HG03571 (cell line): Measurements from ENCODE around the gene RHOBTB3.
A peak's percentile ranks its signal among the peaks of the same experiment; 100 is the strongest.
"Not testable (repeated sequence)": the region's sequence is repeated elsewhere in the genome, so short reads cannot be mapped to it uniquely, and the experiment has no call there.

Source experiments
- ATAC-seq: cut with Tn5 transposase; IDR thresholded peaks from one replicate; pipeline ENCODE4 v1.9.1; 2021; ENCODE audit not compliant: unreplicated experiment

RHOBTB3 gene

GRCh38 chr5:95798545-95798944 is 67.4 kb downstream of the RHOBTB3 start:
- no peak for ATAC-seq

GRCh38 chr5:95799191-95799835 is 68.2 kb downstream of the RHOBTB3 start:
- ATAC-seq = no peak

GRCh38 chr5:95800553-95800952 is 69.4 kb downstream of the RHOBTB3 start:
- no peak for ATAC-seq

GRCh38 chr5:95801532-95801931 is 70.4 kb downstream of the RHOBTB3 start:
- ATAC-seq = no peak

- ATAC-seq = no peak
Measured at GRCh38 chr5:95801961-95802360, 70.8 kb downstream of the RHOBTB3 start.

GRCh38 chr5:95803271-95804148 is 72.4 kb downstream of the RHOBTB3 start:
- ATAC-seq = no peak

GRCh38 chr5:95804736-95805539 is 73.8 kb downstream of the RHOBTB3 start:
- no peak for ATAC-seq

- no peak for ATAC-seq
Measured at GRCh38 chr5:95806687-95807086, 75.6 kb downstream of the RHOBTB3 start.

- no peak for ATAC-seq
Measured at GRCh38 chr5:95808013-95808685, 77.0 kb downstream of the RHOBTB3 start.

GRCh38 chr5:95808686-95809413 is 77.7 kb downstream of the RHOBTB3 start:
- ATAC-seq = peak; percentile 99

GRCh38 chr5:95809414-95809960 is 78.4 kb downstream of the RHOBTB3 start:
- no peak for ATAC-seq

- no peak for ATAC-seq
Measured at GRCh38 chr5:95810305-95811125, 79.4 kb downstream of the RHOBTB3 start.

GRCh38 chr5:95811126-95811423 is 79.9 kb downstream of the RHOBTB3 start:
- ATAC-seq = not testable (repeated sequence)

- ATAC-seq = not testable (repeated sequence)
Measured at GRCh38 chr5:95811461-95812073, 80.4 kb downstream of the RHOBTB3 start.

- ATAC-seq = no peak
Measured at GRCh38 chr5:95812074-95812471, 80.9 kb downstream of the RHOBTB3 start.

GRCh38 chr5:95813035-95813434 is 81.9 kb downstream of the RHOBTB3 start:
- not testable (repeated sequence) for ATAC-seq

- no peak for ATAC-seq
Measured at GRCh38 chr5:95815155-95815729, 84.1 kb downstream of the RHOBTB3 start.

GRCh38 chr5:95816341-95816740 is 85.2 kb downstream of the RHOBTB3 start:
- no peak for ATAC-seq

- no peak for ATAC-seq
Measured at GRCh38 chr5:95816776-95817175, 85.6 kb downstream of the RHOBTB3 start.
